GM19455 (cell line): ENCODE measurements around the gene EMC6.

Experiments used
- ATAC-seq: cut with Tn5 transposase; IDR thresholded peaks from one replicate; pipeline ENCODE4 v1.9.1; 2021; ENCODE audit not compliant: unreplicated experiment

Gene EMC6

DNA sequence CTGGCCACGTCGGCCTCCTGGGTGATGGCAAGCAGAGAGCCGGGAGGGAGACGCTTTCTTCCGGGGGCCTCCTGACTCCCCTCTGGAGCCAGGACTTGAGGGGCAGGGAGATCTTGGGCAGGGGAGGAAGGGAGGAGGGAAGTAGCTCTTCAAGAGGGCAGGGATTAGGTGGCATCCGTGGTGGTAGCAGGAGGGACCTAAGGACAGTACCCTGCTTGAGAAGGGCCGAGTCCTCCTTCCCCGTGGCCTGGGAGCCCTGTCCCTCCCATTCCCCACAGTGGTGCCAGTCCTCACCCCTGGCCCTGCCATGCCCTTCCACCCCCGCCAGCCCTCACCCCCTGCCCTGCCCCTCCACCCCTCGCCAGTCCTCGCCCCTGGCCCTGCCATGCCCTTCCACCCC lies 12.8 kb upstream of the EMC6 start:
- ATAC-seq = no peak

DNA sequence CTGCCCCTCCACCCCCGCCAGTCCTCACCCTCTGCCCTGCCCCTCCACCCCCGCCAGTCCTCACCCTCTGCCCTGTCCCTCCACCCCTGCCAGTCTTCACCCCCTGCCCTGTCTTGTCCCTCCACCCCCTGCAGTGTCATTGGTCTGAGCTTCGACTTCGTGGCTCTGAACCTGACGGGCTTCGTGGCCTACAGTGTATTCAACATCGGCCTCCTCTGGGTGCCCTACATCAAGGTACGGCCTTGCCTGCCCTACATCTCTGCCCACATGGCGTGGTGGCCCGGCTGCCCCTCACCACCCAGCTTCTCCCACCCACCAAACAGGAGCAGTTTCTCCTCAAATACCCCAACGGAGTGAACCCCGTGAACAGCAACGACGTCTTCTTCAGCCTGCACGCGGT lies 12.3 kb upstream of the EMC6 start:
- no peak for ATAC-seq

GRCh38 chr17:3656755-3657587 lies 11.6 kb upstream of the EMC6 start:
- ATAC-seq = no peak

DNA sequence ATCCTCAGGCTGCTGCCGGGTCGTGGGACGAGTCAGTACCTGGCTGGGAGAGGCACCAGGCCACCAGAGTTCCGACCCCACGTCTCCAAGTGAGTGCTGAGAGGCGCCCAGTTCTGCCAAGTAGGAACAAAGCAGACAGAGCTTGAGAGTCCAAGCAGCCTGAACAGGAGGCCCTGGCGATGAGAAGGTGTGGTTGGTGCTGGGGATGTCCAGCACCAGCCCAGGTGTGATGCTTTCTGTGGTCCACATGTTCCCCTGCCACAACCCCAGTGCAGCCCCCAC lies 11.1 kb upstream of the EMC6 start:
- no peak for ATAC-seq

- ATAC-seq = no peak
These were observed 10.5 kb upstream of the EMC6 start for GRCh38 chr17:3657874-3658783.

DNA sequence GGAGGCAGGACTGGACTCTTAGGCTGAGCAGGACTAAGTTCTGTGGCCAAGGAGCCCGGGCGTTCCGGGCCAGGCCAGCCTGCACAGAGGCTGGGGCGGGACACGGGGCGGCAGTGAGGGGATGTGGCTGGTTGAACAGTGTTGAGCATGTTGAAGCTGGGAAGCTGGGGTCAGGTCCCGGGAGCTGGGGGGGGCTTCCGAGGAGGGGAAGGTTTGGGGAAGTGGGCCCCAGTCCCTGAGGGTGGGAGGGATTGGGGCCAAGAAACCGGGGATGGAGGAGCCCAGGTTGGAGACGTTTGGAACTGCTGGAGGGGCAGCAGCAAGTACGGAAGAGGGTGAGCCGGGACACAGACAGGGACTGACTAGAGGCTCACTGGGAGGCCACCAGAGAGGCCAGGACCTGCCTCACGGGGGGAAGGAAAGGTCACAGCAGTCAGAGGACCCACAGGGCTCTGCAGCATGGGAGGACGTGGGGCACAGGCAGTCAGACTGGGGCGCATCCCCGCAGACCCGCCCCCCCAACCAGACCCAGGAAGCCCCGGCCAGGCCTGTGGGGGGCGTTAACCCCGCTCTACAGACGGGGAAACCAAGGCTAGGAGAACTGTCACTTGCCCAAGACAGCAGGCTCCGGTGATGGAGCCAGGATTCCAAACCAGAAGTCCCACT lies 9.7 kb upstream of the EMC6 start:
- ATAC-seq = no peak

GRCh38 chr17:3659541-3660111 lies 9.0 kb upstream of the EMC6 start:
- ATAC-seq = no peak

DNA sequence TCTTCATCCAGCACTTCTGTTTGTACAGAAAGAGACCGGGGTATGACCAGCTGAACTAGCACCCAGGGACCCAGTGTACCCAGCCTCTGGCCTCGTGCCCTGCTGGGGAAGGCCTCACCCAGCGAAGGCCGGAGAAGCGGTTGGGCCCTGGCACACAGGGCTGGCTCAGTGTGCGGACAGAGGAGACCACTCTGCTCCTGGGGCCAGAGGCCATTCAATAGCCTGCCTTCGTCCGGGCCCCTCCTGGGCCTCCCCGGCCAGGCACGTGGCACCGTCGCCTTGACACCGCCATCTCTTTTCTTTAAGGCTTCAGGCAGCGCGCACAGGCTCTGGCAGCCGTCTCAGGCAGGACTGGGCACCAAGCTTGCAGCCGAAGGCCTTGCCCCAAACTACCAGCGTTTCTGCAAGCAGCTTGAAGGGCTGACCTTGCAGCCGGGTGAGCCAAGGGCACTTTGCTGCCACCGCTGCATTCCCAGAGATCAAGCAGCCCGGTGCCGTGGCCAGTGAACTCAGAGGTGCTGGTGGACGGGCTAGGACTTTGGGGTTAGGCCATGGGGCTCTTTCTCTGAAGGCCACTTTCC lies 8.2 kb upstream of the EMC6 start:
- no peak for ATAC-seq

GRCh38 chr17:3663102-3664011 lies 5.3 kb upstream of the EMC6 start:
- ATAC-seq = no peak

- no peak for ATAC-seq
These were observed 2.8 kb upstream of the EMC6 start for GRCh38 chr17:3665834-3666233.

- no peak for ATAC-seq
These were observed 2.1 kb upstream of the EMC6 start for GRCh38 chr17:3666516-3666915.

GRCh38 chr17:3667366-3668278 lies 990 bp upstream of the EMC6 start:
- ATAC-seq = peak; percentile 18

GRCh38 chr17:3669085-3669347 lies 404 bp downstream of the EMC6 start:
- peak; percentile 6 for ATAC-seq

DNA sequence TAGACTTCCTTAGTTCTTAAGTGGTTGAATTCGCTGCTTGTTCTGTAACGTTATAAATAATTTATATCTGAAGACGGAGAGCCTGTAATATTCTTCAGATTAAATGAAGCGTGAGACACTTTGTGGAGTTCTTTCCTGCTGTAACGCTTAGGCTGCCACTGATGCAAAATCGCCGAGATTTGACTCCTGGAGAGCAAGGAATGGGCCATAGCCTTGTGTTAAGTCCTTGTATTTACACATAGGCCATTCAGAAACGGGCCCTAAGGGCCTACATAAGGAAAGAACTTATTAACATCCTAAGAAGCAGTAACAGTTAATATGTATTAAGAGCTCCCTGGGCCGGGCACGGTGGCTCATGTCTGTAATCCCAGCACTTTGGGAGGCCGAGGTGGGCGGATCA lies 936 bp downstream of the EMC6 start:
- no peak for ATAC-seq

DNA sequence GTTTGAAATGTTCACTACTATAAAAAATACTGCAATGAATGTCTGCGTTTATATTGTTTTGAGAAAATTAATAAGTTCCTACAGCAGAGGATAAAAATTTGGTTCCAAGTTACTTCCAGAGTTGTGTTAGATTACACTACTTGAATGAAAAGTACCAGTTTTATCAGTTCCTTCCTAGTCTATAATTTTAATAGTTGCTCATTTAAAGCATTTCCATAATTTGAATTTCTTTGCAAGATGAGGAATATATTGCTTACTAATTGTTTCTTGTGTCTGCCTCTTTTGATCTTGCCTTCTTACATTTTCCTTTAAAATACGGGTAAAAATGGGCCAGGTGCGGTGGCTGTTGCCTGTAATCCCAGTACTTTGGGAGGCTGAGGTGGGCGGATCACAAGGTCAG lies 4.0 kb downstream of the EMC6 start:
- ATAC-seq = no peak

GRCh38 chr17:3675886-3676285 lies 7.3 kb downstream of the EMC6 start:
- no peak for ATAC-seq

DNA sequence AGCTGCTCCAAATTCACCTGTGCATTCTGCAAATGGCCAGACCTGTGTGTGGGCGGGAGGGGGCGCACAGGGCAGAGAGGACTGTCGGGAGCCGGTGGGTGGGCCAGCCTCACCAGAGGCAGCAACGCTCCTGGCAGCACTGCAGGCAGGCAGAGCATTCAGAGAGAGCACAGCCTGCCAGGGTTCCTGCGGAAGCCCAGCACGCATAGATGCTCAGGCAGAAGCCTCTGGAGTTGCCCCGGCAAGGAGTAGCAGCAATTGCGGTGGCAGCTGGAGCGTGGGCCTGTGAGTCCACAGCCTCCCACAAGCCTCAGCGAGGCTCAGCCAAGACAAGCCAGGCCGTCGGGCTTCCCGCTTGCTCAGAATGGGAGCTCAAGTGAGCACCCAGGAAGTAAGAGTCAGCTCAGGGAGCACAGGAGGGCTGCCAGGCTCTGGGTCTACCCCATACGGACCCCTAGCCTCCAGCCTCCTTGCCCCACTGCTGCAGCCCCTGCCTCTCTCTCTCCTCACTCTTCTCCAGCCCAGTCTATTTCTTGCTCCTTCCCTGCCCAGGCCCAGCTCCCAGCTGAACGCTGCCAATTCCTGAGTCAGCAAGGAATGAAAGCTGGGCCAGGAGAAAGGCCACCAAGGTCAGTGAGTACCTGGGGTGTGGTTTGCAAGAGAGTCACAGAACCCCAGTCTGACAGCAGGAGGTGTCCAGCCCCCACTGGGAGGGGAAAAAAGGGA lies 9.6 kb downstream of the EMC6 start:
- ATAC-seq = no peak

DNA sequence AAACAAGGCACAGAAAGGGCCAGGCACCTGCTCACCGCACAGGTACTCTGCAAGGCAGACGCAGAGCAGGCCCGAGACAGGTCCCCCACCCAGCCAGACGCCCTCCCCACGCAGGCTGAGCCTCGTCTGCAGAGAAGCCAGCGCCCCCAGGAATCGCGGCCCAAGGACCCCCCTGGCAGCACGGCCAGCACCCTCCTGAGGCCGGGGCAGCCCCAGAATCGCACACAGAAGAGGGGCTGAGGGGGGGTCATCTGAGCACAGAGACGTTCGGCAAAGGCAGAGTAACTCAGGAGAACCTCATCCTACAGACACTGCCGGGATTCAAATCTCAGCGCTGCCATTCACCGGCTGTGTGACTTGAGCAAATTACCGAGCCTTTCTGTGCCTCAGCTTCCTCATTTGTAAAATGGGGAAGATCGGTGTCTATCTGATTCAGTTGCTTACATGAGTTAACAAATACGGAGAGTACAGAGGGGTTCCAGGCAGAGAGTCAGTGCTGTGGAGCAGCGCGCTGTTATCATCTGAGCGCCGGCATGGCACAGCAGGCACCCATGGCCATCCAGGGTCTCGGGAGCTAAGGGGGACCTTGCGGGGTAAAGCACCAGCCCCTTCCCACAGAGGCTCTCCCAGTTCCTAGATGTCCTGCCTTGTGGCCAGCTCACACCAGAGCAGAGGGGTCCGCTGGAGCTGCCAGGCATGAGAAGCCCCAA lies 10.4 kb downstream of the EMC6 start:
- ATAC-seq = no peak
